Nephron (organoid): ENCODE measurements around the gene DCK.

ENCODE experiments used
- H3K27ac Mint-ChIP-seq, 3 experiments: 2 replicates each; pipeline ENCODE4 v1.8.0; 2020; ENCODE audit warnings: mixed read lengths in 3 of 3, mild to moderate bottlenecking in 2 of 3, moderate library complexity in 1 of 3
- H3K27me3 Mint-ChIP-seq: 2 replicates; pipeline ENCODE4 v1.8.0; 2021; ENCODE audit warnings: low read depth, mild to moderate bottlenecking, moderate library complexity, mixed read lengths
- H3K36me3 Mint-ChIP-seq: 2 replicates; pipeline ENCODE4 v1.8.0; 2020; ENCODE audit warnings: low read depth, mixed read lengths
- H3K4me1 Mint-ChIP-seq: 2 replicates; pipeline ENCODE4 v1.8.0; 2020; ENCODE audit warnings: mixed read lengths
- H3K4me3 Mint-ChIP-seq, 3 experiments: 2 replicates each; pipeline ENCODE4 v1.8.0; 2020; ENCODE audit warnings: mild to moderate bottlenecking in 3 of 3, mixed read lengths in 3 of 3, moderate library complexity in 2 of 3
- H3K9me3 Mint-ChIP-seq: 2 replicates; pipeline ENCODE4 v1.8.0; 2020; ENCODE audit warnings: mixed read lengths
- CTCF ChIP-seq, 3 experiments: fragments of 200-600 bp; sonication (generic); IDR thresholded peaks; one replicate each; pipeline ENCODE4 v1.5.0; 2021; ENCODE audit warnings: antibody characterized with exemption in 3 of 3; ENCODE audit not compliant: unreplicated experiment in 3 of 3

Gene DCK

DNA sequence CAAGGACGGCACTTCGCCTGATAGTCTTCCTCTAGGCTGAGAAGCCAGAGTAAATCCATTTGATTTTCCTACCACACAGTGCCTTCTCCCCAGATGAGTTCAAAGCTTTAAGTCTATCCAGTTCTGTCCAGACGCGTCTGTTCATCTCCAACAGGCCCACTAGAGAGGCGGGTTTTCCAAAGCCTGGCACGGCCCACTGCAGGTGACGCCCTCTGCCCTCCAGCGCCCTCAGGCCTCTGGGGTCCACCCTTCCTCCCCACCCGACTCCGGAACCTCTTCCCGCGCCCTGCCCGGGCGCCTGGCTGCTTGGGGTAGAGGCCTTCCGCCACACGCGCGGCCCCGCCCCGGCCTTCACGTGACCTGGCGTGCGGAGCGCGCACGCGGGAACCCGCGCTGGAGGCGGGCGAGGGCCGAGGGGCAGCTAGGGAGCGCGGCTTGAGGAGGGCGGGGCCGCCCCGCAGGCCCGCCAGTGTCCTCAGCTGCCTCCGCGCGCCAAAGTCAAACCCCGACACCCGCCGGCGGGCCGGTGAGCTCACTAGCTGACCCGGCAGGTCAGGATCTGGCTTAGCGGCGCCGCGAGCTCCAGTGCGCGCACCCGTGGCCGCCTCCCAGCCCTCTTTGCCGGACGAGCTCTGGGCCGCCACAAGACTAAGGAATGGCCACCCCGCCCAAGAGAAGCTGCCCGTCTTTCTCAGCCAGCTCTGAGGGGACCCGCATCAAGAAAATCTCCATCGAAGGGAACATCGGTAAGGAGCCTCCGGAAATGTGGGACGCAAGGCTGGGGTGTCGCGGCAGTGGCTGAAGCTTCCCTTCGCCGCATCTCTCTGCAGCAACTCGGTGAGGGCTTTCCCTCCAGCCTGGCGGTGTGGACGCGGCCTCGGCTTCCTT lies at the start of gene DCK:
Gene DCK (plus strand): TSS at position 469 of the 888 bp plus-strand sequence. CDS start 187 bp downstream, at position 656.
- no peaks in the 10 kb centered on the region for H3K27me3 Mint-ChIP-seq
- peaks cover 16% of the 10 kb centered on the region for H3K36me3 Mint-ChIP-seq
- H3K4me3 Mint-ChIP-seq: peak within 1 kb of the TSS; percentile 86 to 95 (median 93)
- H3K4me1 Mint-ChIP-seq: peaks cover 37% of the 10 kb centered on the region
- TF ChIP-seq CTCF (IDR thresholded peaks at IDR 0.05; ENCODE audit: unreplicated experiment in 3 of 3): no peak
- H3K27ac Mint-ChIP-seq: peak within 1 kb of the TSS; percentile 88 to 97 (median 96)
- no peaks in the 10 kb centered on the region for H3K9me3 Mint-ChIP-seq

DNA sequence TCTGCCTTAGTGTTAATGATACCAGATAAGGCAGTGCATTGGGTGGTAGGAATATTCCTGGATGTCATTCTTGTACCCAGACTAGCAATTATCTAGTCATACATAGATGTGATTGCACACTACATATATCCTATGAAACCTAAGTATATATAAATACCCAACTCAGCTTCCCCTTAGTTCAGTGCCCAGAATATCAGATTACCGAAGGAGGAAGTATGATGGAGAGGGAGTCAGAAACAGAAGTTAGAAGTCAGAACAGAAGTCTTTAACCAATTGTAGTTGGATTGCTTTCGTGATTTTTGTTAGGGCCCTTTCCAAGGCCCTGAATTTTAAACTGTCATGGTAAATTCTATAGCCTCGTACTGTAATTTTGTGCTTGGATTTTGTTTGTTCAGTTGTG lies 48.4 kb upstream of the DCK start:
- Mint-ChIP-seq H3K9me3 (peaks cover 5% of the 10 kb centered on the region), H3K27me3 (no peaks in the 10 kb centered on the region), H3K4me1 (peaks cover 15% of the 10 kb centered on the region), H3K36me3 (peaks cover 34% of the 10 kb centered on the region), H3K4me3 (no peak overlapping the region), H3K27ac (no peak overlapping the region)
- no peak for TF ChIP-seq CTCF (IDR thresholded peaks at IDR 0.05; ENCODE audit: unreplicated experiment in 3 of 3)

DNA sequence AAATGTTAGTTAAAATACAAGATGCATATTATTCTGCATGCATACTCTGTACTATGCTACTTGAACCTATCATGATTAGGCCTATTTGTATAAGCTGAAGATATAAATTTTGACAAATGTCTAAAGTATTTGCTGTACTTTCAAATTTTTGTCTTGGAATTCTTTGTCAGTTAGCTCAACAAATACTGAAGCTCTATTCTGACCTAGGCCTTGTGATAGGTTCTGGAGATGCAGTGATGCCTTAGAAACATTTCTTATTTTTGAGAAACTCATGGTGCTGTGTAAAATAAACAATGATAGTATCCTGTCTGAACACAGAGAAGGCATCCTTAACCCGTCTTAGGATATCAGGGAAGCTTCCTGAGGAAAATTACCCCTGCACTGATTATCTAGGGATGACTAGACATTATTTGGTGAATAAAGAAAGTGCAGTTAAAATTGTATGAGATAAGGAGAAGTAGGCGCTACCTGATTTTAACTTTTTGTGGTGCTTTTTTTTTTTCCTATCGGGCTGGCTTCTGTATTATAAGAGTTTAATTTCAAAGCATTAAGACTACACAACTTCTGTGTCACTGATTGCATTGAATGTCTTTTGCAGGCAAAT lies 47.9 kb upstream of the DCK start:
- no peak overlapping the region for H3K4me3 Mint-ChIP-seq
- H3K27me3 Mint-ChIP-seq: no peaks in the 10 kb centered on the region
- TF ChIP-seq CTCF (IDR thresholded peaks at IDR 0.05; ENCODE audit: unreplicated experiment in 3 of 3): no peak
- H3K4me1 Mint-ChIP-seq: peaks cover 15% of the 10 kb centered on the region
- peaks cover 31% of the 10 kb centered on the region for H3K36me3 Mint-ChIP-seq
- H3K9me3 Mint-ChIP-seq: peaks cover 5% of the 10 kb centered on the region
- no peak overlapping the region for H3K27ac Mint-ChIP-seq

- Mint-ChIP-seq H3K4me3 (no peak overlapping the region), H3K36me3 (peaks cover 21% of the 10 kb centered on the region), H3K27me3 (no peaks in the 10 kb centered on the region), H3K4me1 (peaks cover 15% of the 10 kb centered on the region), H3K9me3 (peaks cover 2% of the 10 kb centered on the region), H3K27ac (no peak overlapping the region)
- no peak for TF ChIP-seq CTCF (IDR thresholded peaks at IDR 0.05; ENCODE audit: unreplicated experiment in 3 of 3)
Measured at GRCh38 chr4:70946939-70947338, 46.5 kb upstream of the DCK start.

- Mint-ChIP-seq H3K9me3 (peaks cover 2% of the 10 kb centered on the region), H3K27me3 (no peaks in the 10 kb centered on the region), H3K4me3 (no peak overlapping the region), H3K27ac (no peak overlapping the region), H3K36me3 (peaks cover 19% of the 10 kb centered on the region), H3K4me1 (peaks cover 15% of the 10 kb centered on the region)
- TF ChIP-seq CTCF (IDR thresholded peaks at IDR 0.05; ENCODE audit: unreplicated experiment in 3 of 3): no peak
Measured at GRCh38 chr4:70948665-70949260, 44.7 kb upstream of the DCK start.
